OCI-LY7 (cell line): ENCODE results near the gene PHLDB1.

Source experiments
- EZH2phosphoT487 ChIP-seq: fragments of 200-600 bp; sonication (generic); IDR thresholded peaks from 2 replicates; pipeline ENCODE4 v1.6.1; 2018; ENCODE audit warnings: low read depth, borderline replicate concordance, mild to moderate bottlenecking, mixed run types, antibody characterized with exemption, low read length, moderate library complexity, mixed read lengths
- TF ChIP-seq, protein P1 (sequence below): fragments of 200-600 bp; sonication (generic); conservative IDR thresholded peaks from 2 replicates; pipeline ENCODE4 v1.5.1; 2014; ENCODE audit warnings: mild to moderate bottlenecking, antibody characterized with exemption, low read length, moderate library complexity, mixed read lengths

DNA sequence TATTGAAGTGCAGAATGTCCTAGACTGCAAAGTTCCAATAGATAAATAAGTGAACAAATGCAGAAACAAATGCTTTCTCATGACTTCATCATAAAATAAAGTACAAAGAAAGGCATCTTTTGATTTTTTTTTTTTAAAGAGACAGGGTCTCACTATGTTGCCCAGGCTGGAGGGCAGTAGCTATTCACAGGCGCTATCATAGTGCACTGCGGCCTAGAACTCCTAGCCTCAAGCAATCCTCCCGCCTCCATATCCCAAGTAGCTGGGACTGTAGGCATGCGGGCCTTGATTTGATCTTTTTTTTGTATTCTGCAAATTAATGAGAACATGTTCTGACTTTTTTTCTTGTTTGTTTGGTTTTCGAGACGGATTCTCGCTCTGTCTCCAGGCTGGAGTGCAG is 32.8 kb upstream of the PHLDB1 start:
- TF ChIP-seq, protein P1, sequence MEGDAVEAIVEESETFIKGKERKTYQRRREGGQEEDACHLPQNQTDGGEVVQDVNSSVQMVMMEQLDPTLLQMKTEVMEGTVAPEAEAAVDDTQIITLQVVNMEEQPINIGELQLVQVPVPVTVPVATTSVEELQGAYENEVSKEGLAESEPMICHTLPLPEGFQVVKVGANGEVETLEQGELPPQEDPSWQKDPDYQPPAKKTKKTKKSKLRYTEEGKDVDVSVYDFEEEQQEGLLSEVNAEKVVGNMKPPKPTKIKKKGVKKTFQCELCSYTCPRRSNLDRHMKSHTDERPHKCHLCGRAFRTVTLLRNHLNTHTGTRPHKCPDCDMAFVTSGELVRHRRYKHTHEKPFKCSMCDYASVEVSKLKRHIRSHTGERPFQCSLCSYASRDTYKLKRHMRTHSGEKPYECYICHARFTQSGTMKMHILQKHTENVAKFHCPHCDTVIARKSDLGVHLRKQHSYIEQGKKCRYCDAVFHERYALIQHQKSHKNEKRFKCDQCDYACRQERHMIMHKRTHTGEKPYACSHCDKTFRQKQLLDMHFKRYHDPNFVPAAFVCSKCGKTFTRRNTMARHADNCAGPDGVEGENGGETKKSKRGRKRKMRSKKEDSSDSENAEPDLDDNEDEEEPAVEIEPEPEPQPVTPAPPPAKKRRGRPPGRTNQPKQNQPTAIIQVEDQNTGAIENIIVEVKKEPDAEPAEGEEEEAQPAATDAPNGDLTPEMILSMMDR, result no peak
- TF ChIP-seq EZH2phosphoT487, result no peak
